Nephron progenitor cell (in vitro differentiated cells): ENCODE measurements around the gene RIPK3.
A peak's percentile ranks its signal among the peaks of the same experiment; 100 is the strongest.

Experiments used
- DNase-seq: peaks from one replicate; pipeline ENCODE4 v3.0.0; 2021
- H3K27ac Mint-ChIP-seq: 2 replicates; pipeline ENCODE4 v1.8.0; 2021; ENCODE audit warnings: mild to moderate bottlenecking, moderate library complexity, mixed read lengths
- H3K27me3 Mint-ChIP-seq: 2 replicates; pipeline ENCODE4 v1.8.0; 2021; ENCODE audit warnings: mild to moderate bottlenecking, low read depth, mixed read lengths; ENCODE audit not compliant: poor library complexity
- H3K36me3 Mint-ChIP-seq: 2 replicates; pipeline ENCODE4 v1.8.0; 2021; ENCODE audit warnings: low read depth, mixed read lengths
- H3K4me1 Mint-ChIP-seq: 2 replicates; pipeline ENCODE4 v1.8.0; 2021; ENCODE audit warnings: mixed read lengths
- H3K4me3 Mint-ChIP-seq: 2 replicates; pipeline ENCODE4 v1.8.0; 2021; ENCODE audit warnings: mild to moderate bottlenecking, moderate library complexity, mixed read lengths
- H3K9me3 Mint-ChIP-seq: 2 replicates; pipeline ENCODE4 v1.8.0; 2021; ENCODE audit warnings: mild to moderate bottlenecking, moderate library complexity, mixed read lengths
- CTCF ChIP-seq: fragments of 200-600 bp; sonication (generic); IDR thresholded peaks from 2 replicates; pipeline ENCODE4 v1.5.0; 2021; ENCODE audit warnings: antibody characterized with exemption

RIPK3 gene

GRCh38 chr14:24370748-24371147 lies 31.0 kb upstream of the RIPK3 start:
- Mint-ChIP-seq H3K27me3 (peaks cover 5% of the 10 kb centered on the region), H3K4me1 (peaks cover 67% of the 10 kb centered on the region), H3K4me3 (peak overlapping the region; percentile 20), H3K9me3 (no peaks in the 10 kb centered on the region), H3K36me3 (peaks cover 43% of the 10 kb centered on the region), H3K27ac (no peak overlapping the region)
- no peak for DNase-seq
- no peak for TF ChIP-seq CTCF

GRCh38 chr14:24369907-24370687 lies 30.3 kb upstream of the RIPK3 start:
- no peak for TF ChIP-seq CTCF
- Mint-ChIP-seq H3K27ac (no peak overlapping the region), H3K9me3 (no peaks in the 10 kb centered on the region), H3K4me3 (no peak overlapping the region), H3K36me3 (peaks cover 37% of the 10 kb centered on the region), H3K27me3 (peaks cover 5% of the 10 kb centered on the region), H3K4me1 (peaks cover 67% of the 10 kb centered on the region)
- no peak for DNase-seq

DNA sequence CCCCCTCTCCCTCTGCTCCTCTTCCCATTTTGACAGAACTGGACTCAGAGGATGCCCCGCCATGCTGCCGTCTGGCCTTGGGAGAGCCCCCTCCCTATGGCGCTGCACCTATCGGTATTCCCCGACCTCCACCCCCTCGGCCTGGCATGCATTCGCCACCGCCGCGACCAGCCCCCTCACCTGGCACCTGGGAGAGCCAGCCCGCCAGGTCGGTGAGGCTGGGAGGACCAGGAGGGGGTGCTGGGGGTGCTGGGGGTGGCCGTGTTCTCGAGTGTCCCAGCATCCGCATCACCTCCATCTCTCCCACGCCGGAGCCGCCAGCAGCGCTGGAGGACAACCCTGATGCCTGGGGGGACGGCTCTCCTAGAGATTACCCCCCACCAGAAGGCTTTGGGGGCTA lies 29.7 kb upstream of the RIPK3 start:
- peaks cover 5% of the 10 kb centered on the region for H3K27me3 Mint-ChIP-seq
- TF ChIP-seq CTCF: no peak
- peaks cover 62% of the 10 kb centered on the region for H3K4me1 Mint-ChIP-seq
- no peak for DNase-seq
- peak overlapping the region; percentile 54 for H3K27ac Mint-ChIP-seq
- H3K4me3 Mint-ChIP-seq: peak overlapping the region; percentile 83
- H3K9me3 Mint-ChIP-seq: no peaks in the 10 kb centered on the region
- H3K36me3 Mint-ChIP-seq: peaks cover 31% of the 10 kb centered on the region

DNA sequence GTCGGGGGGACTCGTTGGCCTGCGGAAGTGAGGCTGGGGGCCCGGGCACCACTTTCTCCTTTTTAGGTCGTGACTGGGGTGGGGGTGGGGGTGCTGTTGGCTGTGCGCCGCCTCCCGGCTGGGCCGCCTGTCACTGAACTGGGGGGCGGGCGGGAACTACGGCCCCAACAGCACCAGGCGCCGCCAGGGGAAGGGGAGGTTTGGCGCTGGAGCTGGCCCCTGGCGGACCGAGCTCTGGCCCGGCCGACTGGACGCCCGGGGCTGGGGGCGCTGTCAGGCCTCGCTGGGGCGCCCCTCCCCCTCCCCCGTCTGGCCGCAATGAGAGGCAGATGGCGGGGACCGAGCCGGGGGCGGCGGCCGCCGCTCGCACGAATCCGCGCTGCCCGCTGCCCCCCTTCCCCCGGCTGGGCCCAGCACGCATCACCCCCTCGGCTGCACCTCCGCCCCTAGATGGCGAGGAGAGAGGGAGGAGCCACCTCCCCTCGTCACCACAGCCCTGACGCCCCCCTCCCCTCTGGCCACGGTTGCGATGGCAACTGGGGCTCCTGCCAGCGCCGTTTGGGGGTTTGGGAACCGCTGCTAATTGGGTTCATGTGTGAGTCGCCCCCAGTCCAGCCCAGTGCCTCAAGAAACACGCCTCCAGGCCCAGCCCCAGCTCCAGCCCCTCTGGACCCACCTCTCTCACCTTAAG lies 28.9 kb upstream of the RIPK3 start:
- H3K4me3 Mint-ChIP-seq: peak overlapping the region; percentile 89
- peaks cover 54% of the 10 kb centered on the region for H3K4me1 Mint-ChIP-seq
- H3K27me3 Mint-ChIP-seq: peaks cover 5% of the 10 kb centered on the region
- DNase-seq: peak; percentile 79
- H3K36me3 Mint-ChIP-seq: peaks cover 23% of the 10 kb centered on the region
- TF ChIP-seq CTCF: no peak
- H3K27ac Mint-ChIP-seq: peak overlapping the region; percentile 54
- no peaks in the 10 kb centered on the region for H3K9me3 Mint-ChIP-seq

- no peak for TF ChIP-seq CTCF
- peaks cover 52% of the 10 kb centered on the region for H3K4me1 Mint-ChIP-seq
- peaks cover 18% of the 10 kb centered on the region for H3K36me3 Mint-ChIP-seq
- H3K27me3 Mint-ChIP-seq: peaks cover 8% of the 10 kb centered on the region
- H3K27ac Mint-ChIP-seq: peak overlapping the region; percentile 96
- no peaks in the 10 kb centered on the region for H3K9me3 Mint-ChIP-seq
- DNase-seq: peak; percentile 61
- H3K4me3 Mint-ChIP-seq: peak overlapping the region; percentile 89
These were observed 28.4 kb upstream of the RIPK3 start for GRCh38 chr14:24368212-24368561.
